CD4-positive, alpha-beta T cell treated with Interferon alpha-2 for 1 hour (primary cell): Measurements from ENCODE around the gene HNF1A.
"Not testable (repeated sequence)": the region's sequence is repeated elsewhere in the genome, so short reads cannot be mapped to it uniquely, and the experiment has no call there.

ENCODE experiments used
- DNase-seq, 2 donors: peaks; one replicate each; pipeline ENCODE4 v3.0.0-alpha.2; 2020 to 2022

HNF1A gene

GRCh38 chr12:120978296-120979219, at the start of gene HNF1A:
HNF1A (plus strand) TSS chr12:120978543; CDS start chr12:120978769, 226 bp downstream.
- no peak for DNase-seq

- DNase-seq: no peak
These were observed 49.3 kb upstream of the HNF1A start for GRCh38 chr12:120928864-120929652.

- no peak for DNase-seq
These were observed 48.3 kb upstream of the HNF1A start for GRCh38 chr12:120930032-120930431.

GRCh38 chr12:120932058-120932457, 46.3 kb upstream of the HNF1A start:
- no peak for DNase-seq

GRCh38 chr12:120932956-120933526, 45.3 kb upstream of the HNF1A start:
- no peak for DNase-seq

- no peak for DNase-seq
These were observed 44.6 kb upstream of the HNF1A start for GRCh38 chr12:120933786-120934185.

- DNase-seq: no peak
These were observed 42.1 kb upstream of the HNF1A start for GRCh38 chr12:120936197-120936596.

- DNase-seq: no peak
These were observed 39.8 kb upstream of the HNF1A start for GRCh38 chr12:120938496-120938895.

GRCh38 chr12:120939523-120939922, 38.8 kb upstream of the HNF1A start:
- peak; percentile 8 to 33 for DNase-seq

- DNase-seq: no peak
These were observed 38.3 kb upstream of the HNF1A start for GRCh38 chr12:120940006-120940405.

- DNase-seq: no peak
These were observed 37.5 kb upstream of the HNF1A start for GRCh38 chr12:120940799-120941198.

GRCh38 chr12:120941412-120941811, 36.9 kb upstream of the HNF1A start:
- DNase-seq: no peak

GRCh38 chr12:120941846-120942405, 36.4 kb upstream of the HNF1A start:
- DNase-seq: no peak

GRCh38 chr12:120943482-120943881, 34.9 kb upstream of the HNF1A start:
- DNase-seq: no peak

GRCh38 chr12:120944645-120945217, 33.6 kb upstream of the HNF1A start:
- DNase-seq: peak; percentile 44 to 63

GRCh38 chr12:120945516-120945915, 32.8 kb upstream of the HNF1A start:
- not testable (repeated sequence) for DNase-seq

- DNase-seq: not testable (repeated sequence)
These were observed 28.0 kb upstream of the HNF1A start for GRCh38 chr12:120950260-120950799.

- DNase-seq: no peak
These were observed 27.5 kb upstream of the HNF1A start for GRCh38 chr12:120950807-120951206.

GRCh38 chr12:120955232-120955631, 23.1 kb upstream of the HNF1A start:
- no peak for DNase-seq

- DNase-seq: no peak
These were observed 21.6 kb upstream of the HNF1A start for GRCh38 chr12:120956579-120957300.

- no peak for DNase-seq
These were observed 19.0 kb upstream of the HNF1A start for GRCh38 chr12:120959111-120959878.
